HAP-1 (cell line): Measurements from ENCODE around the gene PRADC1.
"Not testable (repeated sequence)": the region's sequence is repeated elsewhere in the genome, so short reads cannot be mapped to it uniquely, and the experiment has no call there.

Source experiments
- DNase-seq, 2 experiments: peaks; one replicate each; pipeline ENCODE4 v3.0.0-alpha.2; 2016 to 2020; ENCODE audit warnings: low spot score in 2 of 2
- H3K27me3 ChIP-seq: fragments of 250-450 bp; sonication (Bioruptor Pico); 2 replicates; pipeline ENCODE4 v1.5.1; 2020; ENCODE audit warnings: low read depth, mild to moderate bottlenecking, moderate library complexity
- H3K36me3 ChIP-seq: fragments of 250-450 bp; sonication (Bioruptor Pico); replicated peaks from 2 replicates; pipeline ENCODE4 v1.5.1; 2020; ENCODE audit warnings: mild to moderate bottlenecking
- H3K4me1 ChIP-seq: fragments of 250-450 bp; sonication (Bioruptor Pico); 2 replicates; pipeline ENCODE4 v1.5.1; 2020; ENCODE audit warnings: mild to moderate bottlenecking
- H3K4me3 ChIP-seq: fragments of 250-450 bp; sonication (Bioruptor Pico); 2 replicates; pipeline ENCODE4 v1.5.1; 2020; ENCODE audit warnings: mild to moderate bottlenecking, moderate library complexity
- H3K9me3 ChIP-seq: fragments of 250-450 bp; sonication (Bioruptor Pico); 2 replicates; pipeline ENCODE4 v1.5.1; 2020; ENCODE audit warnings: mild to moderate bottlenecking, moderate library complexity
- in situ Hi-C: fragments of 300-500 bp; cut with MboI; formaldehyde crosslinking; loops from 3 replicates; pipeline ENCODE4 v1.14.3; 2020; ENCODE audit warnings: low sequenced_read_pairs, inconsistent platforms, mixed read lengths

The PRADC1 gene

DNA sequence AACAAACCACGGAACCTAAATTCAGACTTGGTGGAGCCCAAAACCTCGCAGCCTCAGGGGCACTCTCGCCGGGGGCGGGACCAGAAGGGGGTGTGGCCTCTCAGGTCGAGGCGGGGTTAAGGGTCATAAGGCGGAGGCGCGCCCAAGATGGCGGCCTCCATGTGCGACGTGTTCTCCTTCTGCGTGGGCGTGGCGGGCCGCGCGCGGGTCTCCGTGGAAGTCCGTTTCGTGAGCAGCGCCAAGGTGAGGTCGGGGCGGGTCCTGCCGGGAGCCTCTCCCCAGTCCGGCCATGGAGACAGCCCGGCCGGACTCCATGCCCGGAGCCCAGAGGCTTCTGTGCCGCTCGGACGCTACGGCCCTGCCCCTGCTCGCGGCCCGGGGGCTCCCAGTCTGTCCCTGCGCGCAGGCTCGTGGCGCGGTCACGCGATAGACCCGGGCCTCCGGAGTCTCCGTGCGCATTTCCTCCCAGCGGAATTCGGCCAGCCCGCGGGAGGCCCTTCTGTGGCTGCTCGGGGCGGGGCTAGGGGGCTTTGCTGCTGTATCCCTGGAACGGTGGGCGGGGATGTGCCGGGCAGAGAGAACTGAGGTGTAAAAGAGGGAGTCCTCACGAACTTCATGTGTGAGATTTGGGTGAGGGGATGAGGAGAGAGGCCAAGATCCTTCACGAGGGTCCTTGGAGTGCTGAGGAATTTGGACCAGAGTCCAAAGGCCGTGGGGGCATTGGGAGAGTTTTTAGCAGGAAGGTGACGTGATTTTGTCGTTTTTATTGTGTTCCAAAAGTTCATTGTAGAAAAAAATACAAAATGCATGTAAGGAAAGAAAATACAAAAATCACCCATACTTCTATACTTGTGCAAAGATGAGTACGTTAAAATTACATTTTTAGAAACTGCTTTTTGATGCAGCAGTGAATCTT is 18.7 kb downstream of the PRADC1 start, which contains the start of gene SMYD5:
SMYD5 (plus strand) TSS at position 126 of the 916 bp plus-strand sequence; CDS start at position 148, 22 bp downstream.
- peaks cover 16% of the 10 kb centered on the region for H3K4me1 ChIP-seq
- H3K27me3 ChIP-seq = no peaks in the 10 kb centered on the region
- H3K36me3 ChIP-seq = no peaks in the 10 kb centered on the region; the same call in 1 of the 2 replicates
- no peaks in the 10 kb centered on the region for H3K9me3 ChIP-seq
- in situ Hi-C loops = no loop called here
- peak; percentile 72 to 95 for DNase-seq
- peak within 1 kb of the TSS; percentile 93 for H3K4me3 ChIP-seq

DNA sequence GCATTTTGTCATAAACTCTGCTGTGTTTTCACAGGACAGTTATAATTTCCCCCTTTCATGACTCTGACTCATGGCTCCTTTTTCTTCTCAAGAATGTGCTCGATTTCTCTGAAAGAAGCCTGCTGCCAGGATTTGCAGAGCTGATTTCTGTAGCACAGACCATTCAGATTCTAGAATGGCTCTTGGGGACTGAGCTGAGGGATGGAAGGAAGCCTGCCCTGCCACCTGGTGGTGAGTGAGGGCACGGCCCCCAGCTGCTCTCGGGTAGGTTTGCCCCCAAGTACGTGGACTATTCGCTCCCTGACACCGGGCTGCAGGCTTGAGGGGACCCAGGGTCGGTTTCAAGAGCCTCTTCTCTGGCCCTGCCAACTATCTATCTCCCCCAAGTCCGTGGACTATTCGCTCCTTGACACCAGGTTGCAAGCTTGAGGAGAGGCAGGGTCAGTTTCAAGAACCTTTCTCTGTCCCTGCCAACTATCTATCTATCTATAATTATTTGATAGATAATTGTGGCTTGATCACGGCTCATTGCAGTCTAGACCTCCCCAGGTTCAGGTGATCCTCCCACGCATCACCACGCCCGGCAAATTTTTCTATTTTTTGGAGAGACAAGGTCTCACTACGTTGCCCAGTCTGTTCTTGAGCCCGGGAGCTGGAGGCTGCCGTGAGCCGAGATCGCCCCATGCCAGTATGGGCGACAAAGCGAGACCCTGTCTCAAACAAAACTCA is 20.4 kb downstream of the PRADC1 start:
- Histone ChIP-seq H3K4me3 (no peak overlapping the region), H3K36me3 (no peaks in the 10 kb centered on the region), H3K27me3 (no peaks in the 10 kb centered on the region), H3K9me3 (no peaks in the 10 kb centered on the region), H3K4me1 (peaks cover 16% of the 10 kb centered on the region)
- in situ Hi-C loops = no loop called here
- peak; percentile 69 to 85 for DNase-seq

DNA sequence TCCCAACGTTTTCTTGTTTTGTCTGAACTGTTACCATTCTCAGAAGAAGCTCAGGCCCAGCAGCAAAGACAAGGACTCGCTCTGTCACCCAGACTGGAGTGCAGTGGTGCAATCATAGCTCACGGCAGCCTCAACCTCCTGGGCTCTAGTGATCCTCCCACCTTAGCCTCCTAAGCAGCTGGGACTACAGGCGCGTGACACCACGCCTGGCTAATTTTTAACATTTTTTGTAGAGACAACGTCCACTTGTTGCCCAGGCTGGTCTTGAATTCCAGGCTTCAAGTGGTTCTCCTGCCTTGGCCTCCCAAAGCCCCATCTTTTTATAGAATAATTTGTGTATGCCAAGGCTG is 21.0 kb downstream of the PRADC1 start:
- no peaks in the 10 kb centered on the region for H3K9me3 ChIP-seq
- H3K36me3 ChIP-seq = no peaks in the 10 kb centered on the region
- no peak for DNase-seq
- H3K4me3 ChIP-seq = no peak overlapping the region
- H3K4me1 ChIP-seq = peaks cover 16% of the 10 kb centered on the region
- H3K27me3 ChIP-seq = no peaks in the 10 kb centered on the region
- in situ Hi-C loops = no loop called here

DNA sequence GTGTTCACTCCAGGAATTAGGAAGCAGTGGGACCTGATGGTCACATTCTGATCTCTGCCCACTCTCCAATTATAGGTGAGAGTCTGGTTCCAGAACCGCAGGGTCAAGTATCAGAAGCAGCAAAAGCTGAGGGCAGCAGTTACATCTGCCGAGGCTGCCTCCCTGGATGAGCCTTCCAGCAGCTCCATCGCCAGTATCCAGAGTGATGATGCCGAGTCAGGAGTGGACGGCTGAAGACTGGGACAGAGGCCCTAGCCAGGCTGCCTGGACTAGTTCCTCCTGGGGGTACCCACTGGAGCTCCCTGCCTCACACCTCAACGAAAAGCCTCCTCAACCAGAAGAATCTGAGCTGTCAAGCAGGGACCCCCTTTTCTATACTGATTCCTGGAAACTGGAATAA is 22.3 kb downstream of the PRADC1 start:
- in situ Hi-C loops = no loop called here

DNA sequence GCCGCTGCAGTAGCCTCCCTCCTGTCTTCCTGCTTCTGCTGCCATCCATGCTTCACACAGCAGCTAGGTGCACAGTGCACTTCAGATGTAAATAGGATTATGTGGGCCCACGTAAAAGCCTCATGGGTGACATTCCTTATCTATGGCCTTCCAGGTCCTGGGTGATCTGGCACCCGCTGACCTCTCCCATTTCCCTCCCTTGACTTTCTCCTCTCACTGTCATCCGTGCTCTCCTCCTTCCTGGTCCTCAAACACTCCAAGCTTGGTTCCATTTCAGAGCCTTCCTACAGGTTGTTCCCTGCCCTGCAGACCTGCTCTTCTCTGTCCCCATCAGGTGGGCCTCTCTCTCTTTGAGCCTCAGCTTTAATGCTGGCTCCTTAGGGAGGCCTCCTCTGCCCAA is 23.0 kb downstream of the PRADC1 start:
- Histone ChIP-seq H3K36me3 (no peaks in the 10 kb centered on the region), H3K27me3 (no peaks in the 10 kb centered on the region), H3K9me3 (no peaks in the 10 kb centered on the region), H3K4me3 (no peak overlapping the region), H3K4me1 (peaks cover 15% of the 10 kb centered on the region)
- DNase-seq = no peak
- in situ Hi-C loops = no loop called here

More for the DNA sequence above, 22.3 kb downstream of the PRADC1 start:
- no peaks in the 10 kb centered on the region for H3K36me3 ChIP-seq
- H3K27me3 ChIP-seq = no peaks in the 10 kb centered on the region
- H3K9me3 ChIP-seq = no peaks in the 10 kb centered on the region
- H3K4me1 ChIP-seq = peaks cover 16% of the 10 kb centered on the region
- no peak for DNase-seq
- no peak overlapping the region for H3K4me3 ChIP-seq

DNA sequence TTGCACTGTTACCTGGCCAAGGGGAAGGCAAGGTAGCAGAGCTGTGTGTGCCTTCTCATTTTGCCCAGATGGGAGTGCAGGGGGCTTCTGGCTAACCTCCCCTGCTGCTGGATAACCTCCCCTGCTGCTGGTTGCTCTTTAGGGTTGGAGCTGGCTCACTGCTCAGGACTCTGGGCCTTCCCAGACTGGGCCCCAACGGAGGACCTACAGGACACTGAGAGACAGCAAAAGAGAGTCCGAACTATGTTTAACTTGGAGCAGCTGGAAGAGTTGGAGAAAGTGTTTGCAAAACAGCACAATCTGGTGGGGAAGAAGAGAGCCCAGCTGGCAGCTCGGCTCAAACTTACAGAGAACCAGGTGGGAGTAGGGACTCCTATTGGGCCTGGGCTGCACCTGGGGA is 24.8 kb downstream of the PRADC1 start:
- no peaks in the 10 kb centered on the region for H3K27me3 ChIP-seq
- H3K4me3 ChIP-seq = no peak overlapping the region
- no peaks in the 10 kb centered on the region for H3K9me3 ChIP-seq
- H3K36me3 ChIP-seq = no peaks in the 10 kb centered on the region
- in situ Hi-C loops = no loop called here
- H3K4me1 ChIP-seq = peaks cover 8% of the 10 kb centered on the region
- no peak for DNase-seq

DNA sequence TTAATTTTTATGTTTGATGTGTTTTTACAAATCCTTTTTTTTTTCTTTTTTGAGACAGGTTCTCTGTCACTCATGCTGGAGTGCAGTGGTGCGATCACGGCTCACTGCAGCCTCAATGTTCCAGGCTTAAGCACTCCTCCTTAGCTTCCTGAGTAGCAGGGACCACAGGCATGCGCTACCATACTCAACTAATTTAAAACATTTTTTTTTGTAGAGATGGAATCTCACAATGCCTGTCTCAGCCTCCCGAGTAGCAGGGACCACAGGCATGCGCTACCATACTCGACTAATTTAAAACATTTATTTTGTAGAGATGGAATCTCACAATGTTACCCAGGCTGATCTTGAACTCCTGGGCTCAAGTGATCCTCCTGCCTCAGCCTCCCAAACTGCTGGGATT is 27.4 kb downstream of the PRADC1 start:
- no peaks in the 10 kb centered on the region for H3K36me3 ChIP-seq
- in situ Hi-C loops = no loop called here
- H3K4me1 ChIP-seq = no peaks in the 10 kb centered on the region
- no peaks in the 10 kb centered on the region for H3K9me3 ChIP-seq
- H3K27me3 ChIP-seq = no peaks in the 10 kb centered on the region
- no peak for DNase-seq
- no peak overlapping the region for H3K4me3 ChIP-seq

DNA sequence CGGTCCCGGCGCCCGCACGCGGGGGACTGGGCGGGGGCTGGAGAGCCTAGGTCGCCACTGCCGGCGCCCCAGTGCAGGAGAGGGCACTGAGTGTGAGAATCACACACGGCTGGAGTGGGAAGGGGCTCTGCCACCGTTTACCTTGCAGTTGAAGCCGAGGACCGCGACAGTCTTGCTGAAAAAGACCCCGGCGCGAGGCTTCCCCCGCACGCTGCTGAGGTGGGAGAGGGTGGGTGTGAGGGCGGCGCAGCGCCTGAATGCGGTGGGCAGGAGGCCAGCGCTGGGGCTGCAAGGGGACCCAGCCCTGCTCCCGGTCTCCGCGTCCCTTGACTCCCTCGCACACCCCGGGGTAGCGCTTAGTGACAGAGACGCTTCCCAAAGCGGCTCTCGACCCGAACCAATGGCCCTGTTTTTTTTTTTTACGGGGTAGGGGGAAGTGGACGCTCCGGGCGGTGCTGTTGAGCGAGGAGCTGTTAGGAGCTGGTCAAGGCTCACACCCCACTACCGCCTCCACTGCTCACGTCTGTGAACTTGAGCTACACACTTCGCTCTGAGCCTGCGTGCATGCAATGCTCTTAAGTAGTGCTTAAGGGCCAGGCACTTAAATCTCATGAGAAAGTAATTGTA is 29.9 kb downstream of the PRADC1 start:
- no peak overlapping the region for H3K4me3 ChIP-seq
- no peaks in the 10 kb centered on the region for H3K36me3 ChIP-seq
- DNase-seq = no peak
- peaks cover 4% of the 10 kb centered on the region; the same call in 1 of the 2 replicates for H3K9me3 ChIP-seq
- no peaks in the 10 kb centered on the region for H3K27me3 ChIP-seq
- no peaks in the 10 kb centered on the region for H3K4me1 ChIP-seq
- in situ Hi-C loops = no loop called here

DNA sequence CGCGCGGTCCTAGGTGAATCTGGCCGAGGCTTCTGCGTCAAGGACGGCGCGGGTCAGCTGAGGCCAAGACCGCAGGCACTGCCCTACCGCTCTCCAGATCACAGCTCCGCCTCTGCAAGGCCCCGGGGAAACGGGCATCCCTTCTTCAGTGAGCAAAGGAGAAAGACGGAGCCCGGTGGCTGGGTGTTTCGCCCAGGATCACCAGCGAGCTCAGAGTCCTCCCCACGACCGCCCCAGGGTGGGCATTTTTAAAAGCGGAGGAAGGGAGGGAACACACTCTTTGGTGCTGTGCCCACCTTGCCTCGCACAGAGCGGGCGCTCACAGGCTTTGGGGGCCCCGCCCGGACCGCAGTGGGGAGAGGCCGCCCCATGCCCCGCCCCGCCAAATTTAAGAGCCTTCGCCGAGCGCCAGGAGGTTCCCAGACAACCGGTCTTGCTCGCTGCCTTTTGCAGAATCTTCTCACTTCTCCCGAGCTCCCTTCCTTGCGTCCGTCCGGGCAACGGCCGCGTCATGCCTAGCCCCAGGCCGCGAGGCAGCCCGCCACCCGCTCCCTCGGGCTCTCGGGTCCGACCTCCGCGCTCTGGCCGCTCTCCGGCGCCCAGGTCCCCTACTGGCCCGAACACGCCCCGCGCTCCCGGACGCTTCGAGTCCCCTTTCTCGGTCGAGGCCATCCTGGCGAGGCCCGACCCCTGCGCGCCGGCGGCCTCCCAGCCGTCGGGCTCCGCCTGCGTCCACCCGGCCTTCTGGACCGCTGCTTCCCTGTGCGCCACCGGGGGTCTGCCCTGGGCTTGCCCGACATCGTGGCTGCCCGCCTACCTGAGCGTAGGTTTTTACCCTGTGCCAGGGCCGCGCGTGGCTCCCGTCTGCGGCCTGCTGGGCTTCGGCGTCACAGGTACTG is 30.6 kb downstream of the PRADC1 start, which contains the start of gene NOTO:
NOTO (plus strand) TSS at position 419 of the 899 bp plus-strand sequence; CDS start at position 512, 93 bp downstream.
- Histone ChIP-seq H3K36me3 (no peaks in the 10 kb centered on the region), H3K9me3 (peaks cover 4% of the 10 kb centered on the region; the same call in 1 of the 2 replicates), H3K4me3 (no peak within 1 kb of the TSS), H3K27me3 (no peaks in the 10 kb centered on the region), H3K4me1 (no peaks in the 10 kb centered on the region)
- in situ Hi-C loops = no loop called here
- no peak for DNase-seq

DNA sequence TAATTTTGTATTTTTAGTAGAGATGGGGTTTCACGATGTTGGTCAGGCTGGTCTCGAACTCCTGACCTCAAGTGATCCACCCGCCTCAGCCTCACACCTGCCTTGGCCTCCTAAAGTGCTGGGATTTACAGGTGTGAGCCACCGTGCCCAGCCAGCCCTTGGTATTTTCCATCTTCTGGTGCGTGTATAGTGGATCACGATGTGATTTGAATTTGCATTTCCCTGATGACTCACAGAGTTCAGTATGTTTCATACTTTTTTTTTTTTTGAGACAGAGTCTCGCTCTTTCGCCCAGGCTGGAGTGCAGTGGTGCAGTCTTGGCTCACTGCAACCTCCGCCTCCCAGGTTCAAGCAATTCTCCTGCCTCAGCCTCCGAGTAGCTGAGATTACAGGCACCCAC is 32.8 kb downstream of the PRADC1 start:
- H3K27me3 ChIP-seq, H3K4me1 ChIP-seq, H3K4me3 ChIP-seq, in situ Hi-C loops, H3K36me3 ChIP-seq, H3K9me3 ChIP-seq, DNase-seq: not testable (repeated sequence)

DNA sequence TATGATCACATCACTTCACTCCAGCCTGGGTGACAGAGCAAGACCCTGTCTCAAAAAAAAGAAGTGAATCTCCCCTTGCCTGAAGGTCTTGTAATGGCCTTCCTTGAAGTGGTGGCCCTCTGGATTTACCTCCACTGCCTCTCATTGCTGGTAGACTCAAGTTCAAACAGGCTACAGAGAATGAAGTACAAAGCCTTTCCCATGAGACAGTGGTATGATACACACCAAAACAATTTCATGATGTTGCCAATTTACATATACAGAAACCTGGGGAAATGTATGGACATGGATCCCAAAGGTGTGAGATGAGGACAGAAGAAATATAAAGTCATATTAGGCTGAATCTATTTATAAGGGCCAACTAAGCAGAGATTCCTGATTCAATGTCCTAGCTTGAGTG is 35.5 kb downstream of the PRADC1 start:
- no peaks in the 10 kb centered on the region for H3K36me3 ChIP-seq
- DNase-seq = no peak
- H3K9me3 ChIP-seq = peaks cover 4% of the 10 kb centered on the region; the same call in 1 of the 2 replicates
- in situ Hi-C loops = no loop called here
- no peaks in the 10 kb centered on the region for H3K27me3 ChIP-seq
- H3K4me3 ChIP-seq = no peak overlapping the region
- H3K4me1 ChIP-seq = no peaks in the 10 kb centered on the region

DNA sequence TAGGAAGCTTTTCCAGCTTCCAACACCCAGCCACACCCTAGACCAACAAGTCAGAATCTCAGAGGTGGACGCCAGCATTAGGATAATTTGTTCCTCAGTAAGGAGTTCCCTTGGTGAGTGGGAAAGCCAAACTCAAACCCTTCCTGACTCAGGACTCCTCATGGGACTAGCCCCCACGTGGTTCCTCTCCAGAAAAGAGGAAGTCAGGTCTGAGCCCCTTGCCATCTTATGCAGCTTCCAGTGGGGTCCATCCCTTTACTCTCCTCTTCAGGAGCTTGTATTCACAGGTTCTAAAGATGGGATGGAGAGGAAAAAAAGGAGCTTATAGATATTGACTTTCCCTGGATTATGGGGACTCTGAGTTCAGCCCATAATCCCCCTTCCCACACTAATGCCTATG is 45.5 kb downstream of the PRADC1 start:
- DNase-seq = no peak
- no peak overlapping the region for H3K4me3 ChIP-seq
- H3K36me3 ChIP-seq = no peaks in the 10 kb centered on the region
- in situ Hi-C loops = no loop called here
- no peaks in the 10 kb centered on the region for H3K9me3 ChIP-seq
- peaks cover 3% of the 10 kb centered on the region; the same call in 1 of the 2 replicates for H3K27me3 ChIP-seq
- H3K4me1 ChIP-seq = no peaks in the 10 kb centered on the region

DNA sequence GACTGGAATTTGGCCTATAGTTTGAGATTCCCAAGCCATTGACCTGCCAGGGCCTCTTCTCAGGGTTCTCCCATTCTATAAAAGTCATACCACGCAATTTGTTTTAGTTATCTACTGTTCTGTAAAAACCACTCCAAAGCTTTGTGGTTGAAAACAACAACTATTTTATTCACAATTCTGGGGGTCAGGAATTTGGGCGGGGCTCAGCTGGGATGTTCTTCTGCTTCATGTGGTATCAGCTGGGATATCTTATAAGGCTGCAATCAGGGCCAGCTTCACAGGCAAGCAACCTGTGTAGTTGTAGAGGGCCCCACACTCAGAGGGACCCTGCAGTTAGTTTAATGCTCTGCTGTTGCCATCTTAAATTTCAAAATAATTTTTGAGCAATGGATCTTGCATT is 47.1 kb downstream of the PRADC1 start:
- in situ Hi-C loops = no loop called here
- Histone ChIP-seq H3K4me3 (no peak overlapping the region), H3K36me3 (no peaks in the 10 kb centered on the region), H3K9me3 (no peaks in the 10 kb centered on the region), H3K27me3 (peaks cover 3% of the 10 kb centered on the region), H3K4me1 (no peaks in the 10 kb centered on the region)
- no peak for DNase-seq
